SK-N-SH (cell line): ENCODE results near the gene CFAP299.

Experiments
- CTCF ChIP-seq: fragments of 200-600 bp; sonication (generic); IDR thresholded peaks from 2 replicates; pipeline ENCODE4 v1.6.1; 2017; ENCODE audit warnings: antibody characterized with exemption, mild to moderate bottlenecking, moderate library complexity
- USF2 ChIP-seq: fragments of 150-350 bp; IDR thresholded peaks from 2 replicates; pipeline ENCODE4 v1.6.1; 2017; ENCODE audit warnings: antibody characterized with exemption, low read length, low read depth, borderline replicate concordance

- TF ChIP-seq CTCF (no peak), USF2 (no peak)
These were observed 49.1 kb upstream of the CFAP299 start for GRCh38 chr4:80286451-80286850.
